NCI-H1417 treated with DMSO at 0.1 percent for 48 hours (cell line): ENCODE measurements around the gene P2RX4.
"Not testable (repeated sequence)": the region's sequence is repeated elsewhere in the genome, so short reads cannot be mapped to it uniquely, and the experiment has no call there.

ENCODE experiments used
- DNase-seq: peaks from one replicate; lab custom pipeline; 2025; lab: John Stamatoyannopoulos, UW

The P2RX4 gene

GRCh38 chr12:121209624-121210572 is at the start of gene P2RX4:
P2RX4 (plus strand) TSS chr12:121210129; CDS start chr12:121210165, 36 bp downstream.
- peak; percentile 19 for DNase-seq

- DNase-seq: no peak
These were observed 47.5 kb upstream of the P2RX4 start for GRCh38 chr12:121162384-121162783.

GRCh38 chr12:121162985-121163384 is 46.9 kb upstream of the P2RX4 start:
- DNase-seq: no peak

- DNase-seq: not testable (repeated sequence)
These were observed 45.1 kb upstream of the P2RX4 start for GRCh38 chr12:121164839-121165238.

GRCh38 chr12:121165316-121165715 is 44.6 kb upstream of the P2RX4 start:
- DNase-seq: no peak

GRCh38 chr12:121166356-121166755 is 43.6 kb upstream of the P2RX4 start:
- no peak for DNase-seq

- no peak for DNase-seq
These were observed 42.6 kb upstream of the P2RX4 start for GRCh38 chr12:121167232-121167820.

- DNase-seq: no peak
These were observed 42.0 kb upstream of the P2RX4 start for GRCh38 chr12:121167951-121168350.

GRCh38 chr12:121170151-121170550 is 39.8 kb upstream of the P2RX4 start:
- no peak for DNase-seq

GRCh38 chr12:121170611-121171260 is 39.2 kb upstream of the P2RX4 start:
- DNase-seq: no peak

- no peak for DNase-seq
These were observed 37.8 kb upstream of the P2RX4 start for GRCh38 chr12:121172145-121172544.

- no peak for DNase-seq
These were observed 34.4 kb upstream of the P2RX4 start for GRCh38 chr12:121175383-121176119.

GRCh38 chr12:121176826-121177529 is 33.0 kb upstream of the P2RX4 start:
- no peak for DNase-seq

GRCh38 chr12:121181181-121181580 is 28.7 kb upstream of the P2RX4 start:
- no peak for DNase-seq

- DNase-seq: no peak
These were observed 27.6 kb upstream of the P2RX4 start for GRCh38 chr12:121182222-121182893.

- DNase-seq: no peak
These were observed 25.5 kb upstream of the P2RX4 start for GRCh38 chr12:121184425-121184824.

GRCh38 chr12:121184984-121185889 is 24.7 kb upstream of the P2RX4 start:
- no peak for DNase-seq

GRCh38 chr12:121186826-121187225 is 23.1 kb upstream of the P2RX4 start:
- no peak for DNase-seq

- DNase-seq: no peak
These were observed 22.4 kb upstream of the P2RX4 start for GRCh38 chr12:121187501-121187900.

GRCh38 chr12:121188227-121188626 is 21.7 kb upstream of the P2RX4 start:
- DNase-seq: no peak
